Activated naive CD8-positive, alpha-beta T cell treated with anti-CD3 and anti-CD28 coated beads, Interleukin-2, amount 50 U/mL, for 24 hours (primary cell): ENCODE measurements around the gene B4GALT4.
"Not testable (repeated sequence)": the region's sequence is repeated elsewhere in the genome, so short reads cannot be mapped to it uniquely, and the experiment has no call there.

Experiments
- ATAC-seq: fragments of 150-1000 bp; cut with Tn5 transposase; one replicate; pipeline ENCODE4 v1.10.0; 2021
- DNase-seq: peaks from one replicate; pipeline ENCODE4 v3.0.0; 2021
- H3K27ac Mint-ChIP-seq: one replicate; pipeline ENCODE4 v1.8.0; 2021; ENCODE audit warnings: mild to moderate bottlenecking, mixed read lengths
- H3K27me3 Mint-ChIP-seq: one replicate; pipeline ENCODE4 v1.8.0; 2021; ENCODE audit warnings: mixed read lengths
- H3K36me3 Mint-ChIP-seq: one replicate; pipeline ENCODE4 v1.8.0; 2021; ENCODE audit warnings: low read depth, mixed read lengths
- H3K4me1 Mint-ChIP-seq: one replicate; pipeline ENCODE4 v1.8.0; 2021; ENCODE audit warnings: mixed read lengths
- H3K4me3 Mint-ChIP-seq: one replicate; pipeline ENCODE4 v1.8.0; 2021; ENCODE audit warnings: mild to moderate bottlenecking, moderate library complexity, mixed read lengths
- H3K9me3 Mint-ChIP-seq: one replicate; pipeline ENCODE4 v1.8.0; 2021; ENCODE audit warnings: mixed read lengths

The B4GALT4 gene

GRCh38 chr3:119245778-119246177, 5.1 kb upstream of the B4GALT4 start:
- Mint-ChIP-seq H3K4me1 (peaks cover 7% of the 10 kb centered on the region), H3K36me3 (peaks cover 2% of the 10 kb centered on the region), H3K27me3 (no peaks in the 10 kb centered on the region), H3K27ac (no peak overlapping the region), H3K9me3 (peaks cover 24% of the 10 kb centered on the region), H3K4me3 (no peak overlapping the region)
- DNase-seq (no peak), ATAC-seq (no peak)

GRCh38 chr3:119243712-119244111, 3.0 kb upstream of the B4GALT4 start:
- DNase-seq (no peak), ATAC-seq (no peak)
- H3K27ac Mint-ChIP-seq: no peak overlapping the region
- H3K4me3 Mint-ChIP-seq: no peak overlapping the region
- no peaks in the 10 kb centered on the region for H3K27me3 Mint-ChIP-seq
- peaks cover 22% of the 10 kb centered on the region for H3K4me1 Mint-ChIP-seq
- H3K36me3 Mint-ChIP-seq: peaks cover 2% of the 10 kb centered on the region
- H3K9me3 Mint-ChIP-seq: peaks cover 14% of the 10 kb centered on the region

GRCh38 chr3:119243058-119243529, 2.4 kb upstream of the B4GALT4 start:
- not testable (repeated sequence) for H3K27ac Mint-ChIP-seq, H3K36me3 Mint-ChIP-seq, ATAC-seq, DNase-seq, H3K27me3 Mint-ChIP-seq, H3K4me3 Mint-ChIP-seq
- Mint-ChIP-seq H3K9me3 (peaks cover 11% of the 10 kb centered on the region), H3K4me1 (peaks cover 27% of the 10 kb centered on the region)

- not testable (repeated sequence) for H3K9me3 Mint-ChIP-seq, H3K36me3 Mint-ChIP-seq, H3K4me3 Mint-ChIP-seq, DNase-seq, H3K27ac Mint-ChIP-seq, ATAC-seq, H3K27me3 Mint-ChIP-seq
- H3K4me1 Mint-ChIP-seq: peaks cover 31% of the 10 kb centered on the region
Measured at GRCh38 chr3:119242387-119243057, 1.8 kb upstream of the B4GALT4 start.

GRCh38 chr3:119240101-119240590, 532 bp downstream of the B4GALT4 start:
- no peaks in the 10 kb centered on the region for H3K27me3 Mint-ChIP-seq
- no peaks in the 10 kb centered on the region for H3K9me3 Mint-ChIP-seq
- peaks cover 55% of the 10 kb centered on the region for H3K4me1 Mint-ChIP-seq
- H3K27ac Mint-ChIP-seq: peak overlapping the region; percentile 87
- H3K36me3 Mint-ChIP-seq: peaks cover 19% of the 10 kb centered on the region
- peak overlapping the region; percentile 81 for H3K4me3 Mint-ChIP-seq
- ATAC-seq (no peak), DNase-seq (peak; percentile 51)

- no peaks in the 10 kb centered on the region for H3K27me3 Mint-ChIP-seq
- peaks cover 62% of the 10 kb centered on the region for H3K4me1 Mint-ChIP-seq
- H3K4me3 Mint-ChIP-seq: peak overlapping the region; percentile 81
- H3K9me3 Mint-ChIP-seq: no peaks in the 10 kb centered on the region
- peak overlapping the region; percentile 87 for H3K27ac Mint-ChIP-seq
- peak; percentile 17 for ATAC-seq
- peaks cover 20% of the 10 kb centered on the region for H3K36me3 Mint-ChIP-seq
- DNase-seq: no peak
Measured at GRCh38 chr3:119239206-119239820, 1.4 kb downstream of the B4GALT4 start.

- H3K27ac Mint-ChIP-seq: peak overlapping the region; percentile 87
- H3K9me3 Mint-ChIP-seq: no peaks in the 10 kb centered on the region
- H3K4me1 Mint-ChIP-seq: peaks cover 62% of the 10 kb centered on the region
- DNase-seq (no peak), ATAC-seq (no peak)
- H3K27me3 Mint-ChIP-seq: no peaks in the 10 kb centered on the region
- H3K36me3 Mint-ChIP-seq: peaks cover 23% of the 10 kb centered on the region
- H3K4me3 Mint-ChIP-seq: no peak overlapping the region
Measured at GRCh38 chr3:119238363-119238762, 2.3 kb downstream of the B4GALT4 start.

- no peak overlapping the region for H3K4me3 Mint-ChIP-seq
- DNase-seq: no peak
- ATAC-seq: no peak
- H3K27ac Mint-ChIP-seq: peak overlapping the region; percentile 39
- no peaks in the 10 kb centered on the region for H3K9me3 Mint-ChIP-seq
- H3K36me3 Mint-ChIP-seq: peaks cover 24% of the 10 kb centered on the region
- H3K27me3 Mint-ChIP-seq: no peaks in the 10 kb centered on the region
- peaks cover 62% of the 10 kb centered on the region for H3K4me1 Mint-ChIP-seq
Measured at GRCh38 chr3:119237299-119237698, 3.4 kb downstream of the B4GALT4 start.

GRCh38 chr3:119236756-119237155, 3.9 kb downstream of the B4GALT4 start:
- Mint-ChIP-seq H3K9me3 (no peaks in the 10 kb centered on the region), H3K27me3 (no peaks in the 10 kb centered on the region), H3K4me3 (no peak overlapping the region), H3K27ac (no peak overlapping the region), H3K36me3 (peaks cover 24% of the 10 kb centered on the region), H3K4me1 (peaks cover 62% of the 10 kb centered on the region)
- ATAC-seq (no peak), DNase-seq (peak; percentile 17)

- H3K36me3 Mint-ChIP-seq: peaks cover 30% of the 10 kb centered on the region
- H3K4me3 Mint-ChIP-seq: no peak overlapping the region
- ATAC-seq: no peak
- no peaks in the 10 kb centered on the region for H3K27me3 Mint-ChIP-seq
- peak overlapping the region; percentile 64 for H3K27ac Mint-ChIP-seq
- DNase-seq: no peak
- H3K4me1 Mint-ChIP-seq: peaks cover 54% of the 10 kb centered on the region
- no peaks in the 10 kb centered on the region for H3K9me3 Mint-ChIP-seq
Measured at GRCh38 chr3:119235151-119235550, 5.5 kb downstream of the B4GALT4 start.

- Mint-ChIP-seq H3K4me3 (no peak overlapping the region), H3K4me1 (peaks cover 49% of the 10 kb centered on the region), H3K36me3 (peaks cover 36% of the 10 kb centered on the region), H3K27me3 (no peaks in the 10 kb centered on the region), H3K9me3 (no peaks in the 10 kb centered on the region), H3K27ac (peak overlapping the region; percentile 64)
- no peak for DNase-seq
- no peak for ATAC-seq
Measured at GRCh38 chr3:119234610-119235009, 6.1 kb downstream of the B4GALT4 start.

GRCh38 chr3:119230745-119231144, 9.9 kb downstream of the B4GALT4 start:
- no peaks in the 10 kb centered on the region for H3K9me3 Mint-ChIP-seq
- H3K4me3 Mint-ChIP-seq: no peak overlapping the region
- H3K27ac Mint-ChIP-seq: no peak overlapping the region
- peaks cover 45% of the 10 kb centered on the region for H3K36me3 Mint-ChIP-seq
- H3K4me1 Mint-ChIP-seq: peaks cover 13% of the 10 kb centered on the region
- no peaks in the 10 kb centered on the region for H3K27me3 Mint-ChIP-seq
- no peak for DNase-seq
- no peak for ATAC-seq

GRCh38 chr3:119230071-119230470, 10.6 kb downstream of the B4GALT4 start:
- ATAC-seq (no peak), DNase-seq (no peak)
- peaks cover 6% of the 10 kb centered on the region for H3K4me1 Mint-ChIP-seq
- no peak overlapping the region for H3K4me3 Mint-ChIP-seq
- H3K36me3 Mint-ChIP-seq: peaks cover 38% of the 10 kb centered on the region
- no peaks in the 10 kb centered on the region for H3K9me3 Mint-ChIP-seq
- H3K27ac Mint-ChIP-seq: no peak overlapping the region
- no peaks in the 10 kb centered on the region for H3K27me3 Mint-ChIP-seq

GRCh38 chr3:119229190-119229589, 11.5 kb downstream of the B4GALT4 start:
- no peaks in the 10 kb centered on the region for H3K27me3 Mint-ChIP-seq
- ATAC-seq: no peak
- H3K36me3 Mint-ChIP-seq: peaks cover 37% of the 10 kb centered on the region
- DNase-seq: no peak
- no peaks in the 10 kb centered on the region for H3K4me1 Mint-ChIP-seq
- no peaks in the 10 kb centered on the region for H3K9me3 Mint-ChIP-seq
- H3K27ac Mint-ChIP-seq: no peak overlapping the region
- no peak overlapping the region for H3K4me3 Mint-ChIP-seq
